ENCODE data around the gene KRT15. TPM values are rescaled to one million over a fixed set of nuclear protein-coding genes. Genes with fewer than 3 reads are reported as not detected.

KRT15 gene
- total RNA-seq, 2 experiments from 2014 or later: not detected

DNA sequence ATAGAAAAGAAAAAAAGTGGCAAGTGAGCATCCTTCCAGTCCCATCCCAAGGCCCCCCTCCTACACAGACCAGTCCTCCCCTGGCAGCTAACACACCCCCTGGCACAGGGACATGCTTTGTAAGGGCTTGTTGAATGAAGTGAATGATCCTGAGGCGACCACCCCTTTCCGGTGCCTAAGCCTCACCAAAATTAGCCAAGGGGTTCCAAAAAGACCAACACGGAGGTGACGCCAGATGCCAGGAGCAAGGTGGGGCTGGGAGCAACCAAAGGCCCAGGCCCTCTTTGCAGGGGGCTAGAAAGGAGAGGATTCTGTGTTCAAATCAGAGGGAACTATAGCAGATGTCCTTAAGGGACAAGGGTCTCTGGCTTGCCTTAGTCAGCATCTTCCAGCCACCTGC lies 43.3 kb downstream of the KRT15 start:
- intact Hi-C loops (cut with micrococcal nuclease; ENCODE audit: unreplicated experiment): no loop called here
- POLR2A ChIA-PET: no interaction called here

DNA sequence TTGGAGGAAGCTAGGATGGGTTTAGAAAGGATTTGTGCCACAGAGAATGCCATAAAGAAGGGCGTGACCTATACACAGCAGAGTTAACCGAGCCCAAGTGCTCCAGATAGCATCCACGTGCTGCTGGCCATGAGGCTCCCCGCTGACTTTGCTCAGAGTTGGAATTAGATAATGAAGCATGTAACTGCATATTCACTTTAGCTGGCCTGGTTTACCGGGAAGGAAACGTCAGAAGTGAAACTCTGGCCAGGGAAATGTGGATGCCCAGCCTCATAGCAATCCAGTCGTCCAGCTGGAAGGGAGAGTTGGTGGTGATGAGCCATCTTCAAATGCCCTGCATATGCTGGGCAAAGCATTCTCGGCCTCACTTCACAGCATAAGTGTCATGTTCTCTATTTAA lies 43.8 kb downstream of the KRT15 start:
- no peaks in the 10 kb centered on the region for H4K20me1 ChIP-seq (ENCODE audit: insufficient read depth, low read length)
- H3K79me2 ChIP-seq (ENCODE audit: insufficient read depth, low read depth, low read length): no peaks in the 10 kb centered on the region
- H3K9me3 ChIP-seq (ENCODE audit: low read length): no peaks in the 10 kb centered on the region
- intact Hi-C loops (cut with micrococcal nuclease; ENCODE audit: unreplicated experiment): no loop called here
- BruUV-seq (replicated peaks): no TSS peak
- H3K36me3 ChIP-seq (ENCODE audit: insufficient read depth, low read length): no peaks in the 10 kb centered on the region
- no peaks in the 10 kb centered on the region for H3K9me2 ChIP-seq (ENCODE audit: insufficient read depth, low read length)
- H3K4me2 ChIP-seq (ENCODE audit: low read length): no peak overlapping the region
- TF ChIP-seq, protein P1, sequence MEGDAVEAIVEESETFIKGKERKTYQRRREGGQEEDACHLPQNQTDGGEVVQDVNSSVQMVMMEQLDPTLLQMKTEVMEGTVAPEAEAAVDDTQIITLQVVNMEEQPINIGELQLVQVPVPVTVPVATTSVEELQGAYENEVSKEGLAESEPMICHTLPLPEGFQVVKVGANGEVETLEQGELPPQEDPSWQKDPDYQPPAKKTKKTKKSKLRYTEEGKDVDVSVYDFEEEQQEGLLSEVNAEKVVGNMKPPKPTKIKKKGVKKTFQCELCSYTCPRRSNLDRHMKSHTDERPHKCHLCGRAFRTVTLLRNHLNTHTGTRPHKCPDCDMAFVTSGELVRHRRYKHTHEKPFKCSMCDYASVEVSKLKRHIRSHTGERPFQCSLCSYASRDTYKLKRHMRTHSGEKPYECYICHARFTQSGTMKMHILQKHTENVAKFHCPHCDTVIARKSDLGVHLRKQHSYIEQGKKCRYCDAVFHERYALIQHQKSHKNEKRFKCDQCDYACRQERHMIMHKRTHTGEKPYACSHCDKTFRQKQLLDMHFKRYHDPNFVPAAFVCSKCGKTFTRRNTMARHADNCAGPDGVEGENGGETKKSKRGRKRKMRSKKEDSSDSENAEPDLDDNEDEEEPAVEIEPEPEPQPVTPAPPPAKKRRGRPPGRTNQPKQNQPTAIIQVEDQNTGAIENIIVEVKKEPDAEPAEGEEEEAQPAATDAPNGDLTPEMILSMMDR (conservative IDR thresholded peaks at IDR 0.05; ENCODE audit: low read length): no peak
- no peak for TF ChIP-seq EZH2phosphoT487 (IDR thresholded peaks at IDR 0.05; ENCODE audit: borderline replicate concordance, low read depth, low read length)
- no peak overlapping the region for H2AFZ ChIP-seq (ENCODE audit: low read length)
- no peak overlapping the region for H3K27ac ChIP-seq (ENCODE audit: low read depth, low read length, poor library complexity, severe bottlenecking)
- CTCF ChIA-PET (ENCODE audit: unreplicated experiment): no interaction called here
- POLR2A ChIA-PET: no interaction called here
- no peak for DNase-seq (ENCODE audit: low spot score)
- H3K4me3 ChIP-seq (ENCODE audit: low read depth, low read length, poor library complexity, severe bottlenecking): no peak overlapping the region
- no peaks in the 10 kb centered on the region for H3K4me1 ChIP-seq (ENCODE audit: insufficient read depth, low read length, poor library complexity, severe bottlenecking)

More for the DNA sequence above, 43.3 kb downstream of the KRT15 start:
- Histone ChIP-seq H3K4me2 (ENCODE audit: low read length) (no peak overlapping the region), H3K27ac (ENCODE audit: low read depth, low read length, poor library complexity, severe bottlenecking) (no peak overlapping the region), H3K36me3 (ENCODE audit: insufficient read depth, low read length) (no peaks in the 10 kb centered on the region), H3K9me2 (ENCODE audit: insufficient read depth, low read length) (no peaks in the 10 kb centered on the region), H4K20me1 (ENCODE audit: insufficient read depth, low read length) (no peaks in the 10 kb centered on the region), H3K4me1 (ENCODE audit: insufficient read depth, low read length, poor library complexity, severe bottlenecking) (no peaks in the 10 kb centered on the region), H3K9me3 (ENCODE audit: low read length) (no peaks in the 10 kb centered on the region), H3K79me2 (ENCODE audit: insufficient read depth, low read depth, low read length) (no peaks in the 10 kb centered on the region), H3K4me3 (ENCODE audit: low read depth, low read length, poor library complexity, severe bottlenecking) (no peak overlapping the region), H2AFZ (ENCODE audit: low read length) (no peak overlapping the region)
- BruUV-seq (replicated peaks): no TSS peak
- DNase-seq (ENCODE audit: low spot score): no peak
- CTCF ChIA-PET (ENCODE audit: unreplicated experiment): no interaction called here
- TF ChIP-seq, protein P1 (conservative IDR thresholded peaks at IDR 0.05; ENCODE audit: low read length): no peak
- TF ChIP-seq EZH2phosphoT487 (IDR thresholded peaks at IDR 0.05; ENCODE audit: borderline replicate concordance, low read depth, low read length): no peak

DNA sequence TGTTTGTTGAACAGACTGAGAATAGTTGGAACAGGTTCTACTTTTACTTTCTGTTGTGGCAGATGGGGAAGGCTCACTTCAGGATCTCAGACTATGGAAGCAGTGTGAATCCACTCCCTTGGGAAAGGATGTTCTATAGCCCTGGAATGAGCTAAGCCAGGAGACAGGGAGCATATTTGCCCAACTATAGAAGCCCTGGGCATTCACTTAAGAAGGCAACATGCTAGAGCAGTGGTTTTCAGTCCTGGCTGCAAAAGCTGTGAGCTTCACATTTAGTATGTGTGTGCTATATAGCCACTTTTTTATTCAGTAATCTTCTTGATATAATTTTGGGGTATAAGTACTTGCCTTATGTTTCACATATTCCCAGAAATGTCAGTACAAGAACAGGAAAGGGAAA lies 50.3 kb downstream of the KRT15 start:
- CTCF ChIA-PET (ENCODE audit: unreplicated experiment): no interaction called here
- H3K4me3 ChIP-seq (ENCODE audit: low read depth, low read length, poor library complexity, severe bottlenecking): no peak overlapping the region
- BruUV-seq (replicated peaks): no TSS peak

More for the DNA sequence above, 50.3 kb downstream of the KRT15 start:
- Histone ChIP-seq H3K4me2 (ENCODE audit: low read length) (no peak overlapping the region), H3K9me3 (ENCODE audit: low read length) (no peaks in the 10 kb centered on the region), H3K79me2 (ENCODE audit: insufficient read depth, low read depth, low read length) (no peaks in the 10 kb centered on the region), H2AFZ (ENCODE audit: low read length) (no peak overlapping the region), H4K20me1 (ENCODE audit: insufficient read depth, low read length) (no peaks in the 10 kb centered on the region), H3K36me3 (ENCODE audit: insufficient read depth, low read length) (no peaks in the 10 kb centered on the region), H3K27ac (ENCODE audit: low read depth, low read length, poor library complexity, severe bottlenecking) (no peak overlapping the region), H3K4me1 (ENCODE audit: insufficient read depth, low read length, poor library complexity, severe bottlenecking) (no peaks in the 10 kb centered on the region), H3K9me2 (ENCODE audit: insufficient read depth, low read length) (no peaks in the 10 kb centered on the region)
- no peak for DNase-seq (ENCODE audit: low spot score)
- POLR2A ChIA-PET: no interaction called here
- TF ChIP-seq EZH2phosphoT487 (IDR thresholded peaks at IDR 0.05; ENCODE audit: borderline replicate concordance, low read depth, low read length): no peak
- TF ChIP-seq, protein P1 (conservative IDR thresholded peaks at IDR 0.05; ENCODE audit: low read length): no peak
- intact Hi-C loops (cut with micrococcal nuclease; ENCODE audit: unreplicated experiment): no loop called here

All from OCI-LY7 (cell line).